HepG2 (cell line): ENCODE results near the gene MXRA7. TPM values are rescaled to one million over a fixed set of nuclear protein-coding genes. Genes with fewer than 3 reads are reported as not detected.

Source experiments
- CBX1 ChIP-seq: IDR thresholded peaks from one replicate; pipeline ENCODE4 v1.6.1; 2016; ENCODE audit warnings: antibody characterized with exemption, low read depth
- CC2D1A ChIP-seq: sonication (generic); formaldehyde crosslinking; IDR thresholded peaks from 2 replicates; pipeline ENCODE4 v1.8.1; 2023; ENCODE audit warnings: mild to moderate bottlenecking, missing genetic modification reagents
- ESRRA ChIP-seq: sonication (generic); formaldehyde crosslinking; IDR thresholded peaks from 2 replicates; pipeline ENCODE4 v1.5.1; 2020; ENCODE audit warnings: mild to moderate bottlenecking, low read depth, missing genetic modification reagents
- FOXJ3 ChIP-seq: sonication (generic); formaldehyde crosslinking; IDR thresholded peaks from 2 replicates; pipeline ENCODE4 v1.4.0; 2020; ENCODE audit warnings: missing genetic modification reagents, mild to moderate bottlenecking, borderline replicate concordance
- HDAC1 ChIP-seq: sonication (generic); formaldehyde crosslinking; IDR thresholded peaks from 2 replicates; pipeline ENCODE4 v1.5.1; 2020; ENCODE audit warnings: mild to moderate bottlenecking, missing genetic modification reagents
- KDM5B ChIP-seq: sonication (generic); formaldehyde crosslinking; IDR thresholded peaks from 2 replicates; pipeline ENCODE4 v1.4.0; 2020; ENCODE audit warnings: missing genetic modification reagents, mild to moderate bottlenecking, borderline replicate concordance
- NKX3-1 ChIP-seq: sonication (generic); formaldehyde crosslinking; IDR thresholded peaks from 2 replicates; pipeline ENCODE4 v1.5.0; 2020; ENCODE audit warnings: missing genetic modification reagents
- NONO ChIP-seq, 2 experiments: fragments of 450-650 bp in 1 of 2; sonication (generic) in 1 of 2; formaldehyde crosslinking in 1 of 2; IDR thresholded peaks in 1 of 2; conservative IDR thresholded peaks in 1 of 2; 2 replicates each; pipeline versions ENCODE4 v1.6.1 to v1.8.0; 2017 to 2022; ENCODE audit warnings: mild to moderate bottlenecking in 1 of 2, missing genetic modification reagents in 1 of 2, moderate library complexity in 1 of 2
- PLRG1 ChIP-seq: fragments of 450-650 bp; conservative IDR thresholded peaks from 2 replicates; pipeline ENCODE4 v1.6.1; 2016
- RARA ChIP-seq: IDR thresholded peaks from 2 replicates; pipeline ENCODE4 v1.6.1; 2016; ENCODE audit warnings: missing genetic modification reagents, missing compliant biosample characterization
- RBM39 ChIP-seq: fragments of 200-400 bp; formaldehyde crosslinking; IDR thresholded peaks from one replicate; pipeline ENCODE4 v1.6.1; 2018; ENCODE audit warnings: antibody characterized with exemption, mild to moderate bottlenecking, low read depth, low read length; ENCODE audit not compliant: poor library complexity, severe bottlenecking
- ZNF264 ChIP-seq: sonication (generic); formaldehyde crosslinking; IDR thresholded peaks from 2 replicates; pipeline ENCODE4 v1.4.0; 2020; ENCODE audit warnings: missing genetic modification reagents
- ZNF451 ChIP-seq: sonication (generic); formaldehyde crosslinking; IDR thresholded peaks from 2 replicates; pipeline ENCODE4 v1.5.0; 2020; ENCODE audit warnings: mild to moderate bottlenecking, missing genetic modification reagents
- ZNF543 ChIP-seq: sonication (generic); formaldehyde crosslinking; IDR thresholded peaks from 2 replicates; pipeline ENCODE4 v1.4.0; 2020; ENCODE audit warnings: mild to moderate bottlenecking, missing genetic modification reagents
- ZNF570 ChIP-seq: sonication (generic); formaldehyde crosslinking; IDR thresholded peaks from 2 replicates; pipeline ENCODE4 v1.4.0; 2020; ENCODE audit warnings: mild to moderate bottlenecking, missing genetic modification reagents, borderline replicate concordance
- ZNF790 ChIP-seq: sonication (generic); formaldehyde crosslinking; IDR thresholded peaks from 2 replicates; pipeline ENCODE4 v1.8.0; 2022; ENCODE audit warnings: missing genetic modification reagents, mild to moderate bottlenecking, borderline replicate concordance
- polyA plus RNA-seq, 8 experiments: library from polyadenylated mRNA; depleted of rRNA in 3 of 8; stranded (reverse) in 7 of 8; unstranded in 1 of 8; fragments of >200 nt; fragmentation: Illumina TruSeq in 4 of 8; extraction: Trizol in 4 of 8; gene quantifications; 2 replicates each; pipeline versions ENCODE4 v1.2.1 to v1.2.3, GENCODE V29; 2011 to 2016; ENCODE audit warnings: low read depth in 4 of 8, missing spikeins in 1 of 8, mixed read lengths in 1 of 8; ENCODE audit not compliant: insufficient read depth in 1 of 8
- total RNA-seq, 5 experiments: library from RNA; depleted of rRNA; stranded (reverse); fragments of >200 nt; fragmentation: Illumina TruSeq; extraction: Trizol; gene quantifications; 2 replicates each; pipeline ENCODE4 v1.2.3, GENCODE V29; 2016; ENCODE audit warnings: low read depth in 1 of 5
- TF ChIP-seq, protein P1 (sequence below): sonication (generic); formaldehyde crosslinking; IDR thresholded peaks from 2 replicates; pipeline ENCODE4 v1.5.0; 2020; ENCODE audit warnings: mild to moderate bottlenecking, missing genetic modification reagents
- TF ChIP-seq, protein P2 (sequence below): sonication (generic); formaldehyde crosslinking; IDR thresholded peaks from 2 replicates; pipeline ENCODE4 v1.5.0; 2020; ENCODE audit warnings: missing genetic modification reagents, mild to moderate bottlenecking, borderline replicate concordance
- TF ChIP-seq, protein P3 (sequence below): sonication (generic); formaldehyde crosslinking; IDR thresholded peaks from 2 replicates; pipeline ENCODE4 v1.8.0; 2022; ENCODE audit warnings: missing genetic modification reagents, low read depth, mild to moderate bottlenecking, borderline replicate concordance
- TF ChIP-seq, protein P4 (sequence below): sonication (generic); formaldehyde crosslinking; IDR thresholded peaks from 2 replicates; pipeline ENCODE4 v1.9.0; 2021; ENCODE audit warnings: missing genetic modification reagents, borderline replicate concordance
- TF ChIP-seq, protein P5 (sequence below): sonication (generic); formaldehyde crosslinking; IDR thresholded peaks from 2 replicates; pipeline ENCODE4 v1.8.0; 2022; ENCODE audit warnings: mild to moderate bottlenecking, missing genetic modification reagents

Gene MXRA7
- total and polyA plus RNA-seq, 2 of the 13 experiments (the other 11 are each of a cell fraction or from before 2014, with no cell fraction given), result 44.8 to 112 TPM

DNA sequence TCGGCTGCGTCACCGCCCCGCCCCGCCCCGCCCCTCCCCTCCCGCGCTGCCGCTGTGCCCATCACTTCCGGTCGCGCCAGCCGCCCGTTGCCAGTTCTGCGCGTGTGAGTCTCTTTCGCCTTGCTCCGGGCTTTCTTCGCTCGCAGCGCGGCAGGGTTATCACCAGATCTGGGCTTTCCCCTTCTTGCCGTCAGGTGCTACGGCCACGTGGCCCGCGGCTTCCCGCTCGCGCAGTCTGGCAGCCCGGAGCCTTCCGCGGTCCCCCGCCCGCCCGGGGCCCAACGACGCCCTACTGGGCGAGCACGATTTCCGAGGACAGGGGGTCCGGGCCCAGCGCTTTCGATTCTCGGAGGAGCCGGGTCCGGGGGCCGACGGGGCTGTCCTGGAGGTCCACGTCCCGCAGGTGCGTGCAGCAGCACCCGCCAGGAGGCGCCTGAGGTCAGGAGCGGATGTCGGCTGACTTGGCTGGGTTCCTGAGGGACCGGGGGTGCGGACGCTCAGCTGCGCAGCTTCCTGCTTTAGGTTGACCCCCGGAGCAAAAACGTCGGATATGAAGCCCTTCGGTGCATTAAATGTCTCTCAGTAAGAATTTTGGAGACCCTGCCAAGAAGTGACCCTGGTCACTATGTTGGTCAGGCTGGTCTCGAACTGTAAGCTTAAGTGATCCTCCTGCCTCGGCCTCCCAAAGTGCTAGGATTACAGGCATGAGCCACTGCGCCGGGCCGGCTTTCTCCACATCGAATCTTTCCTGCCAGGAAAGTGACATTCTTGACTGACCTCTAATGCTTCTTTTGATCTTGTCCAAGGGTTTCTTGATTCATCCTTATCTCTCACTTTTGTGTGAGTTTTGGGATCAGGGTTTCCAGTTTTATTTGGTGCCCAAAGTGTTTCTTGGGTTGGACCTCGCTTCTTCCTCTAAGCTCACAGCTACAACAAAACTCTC is 16.3 kb upstream of the MXRA7 start, which contains the start of gene METTL23 (continued):
- TF ChIP-seq NONO (IDR thresholded peaks at IDR 0.05) (no peak), NONO (CRISPR knock-in tag; conservative IDR thresholded peaks at IDR 0.05) (peak; percentile 94), ZNF790 (CRISPR knock-in tag) (0 out of 2 replicates have a peak, but pooled peaks have one; percentile 87), ZNF570 (CRISPR knock-in tag) (no peak), ZNF543 (CRISPR knock-in tag) (no peak), NKX3-1 (CRISPR knock-in tag) (peak; percentile 67), CBX1 (no peak), PLRG1 (no peak), ESRRA (CRISPR knock-in tag) (peak; percentile 52; the same call in 1 of the 2 replicates), ZNF264 (no peak), HDAC1 (CRISPR knock-in tag) (peak; percentile 82), CC2D1A (CRISPR knock-in tag) (0 out of 2 replicates have a peak, but pooled peaks have one; percentile 16), ZNF451 (CRISPR knock-in tag) (no peak), RBM39 (peak; percentile 53), KDM5B (CRISPR knock-in tag) (peak; percentile 63; the same call in 1 of the 2 replicates), FOXJ3 (CRISPR knock-in tag) (no peak), RARA (no peak)
- TF ChIP-seq, protein P1, sequence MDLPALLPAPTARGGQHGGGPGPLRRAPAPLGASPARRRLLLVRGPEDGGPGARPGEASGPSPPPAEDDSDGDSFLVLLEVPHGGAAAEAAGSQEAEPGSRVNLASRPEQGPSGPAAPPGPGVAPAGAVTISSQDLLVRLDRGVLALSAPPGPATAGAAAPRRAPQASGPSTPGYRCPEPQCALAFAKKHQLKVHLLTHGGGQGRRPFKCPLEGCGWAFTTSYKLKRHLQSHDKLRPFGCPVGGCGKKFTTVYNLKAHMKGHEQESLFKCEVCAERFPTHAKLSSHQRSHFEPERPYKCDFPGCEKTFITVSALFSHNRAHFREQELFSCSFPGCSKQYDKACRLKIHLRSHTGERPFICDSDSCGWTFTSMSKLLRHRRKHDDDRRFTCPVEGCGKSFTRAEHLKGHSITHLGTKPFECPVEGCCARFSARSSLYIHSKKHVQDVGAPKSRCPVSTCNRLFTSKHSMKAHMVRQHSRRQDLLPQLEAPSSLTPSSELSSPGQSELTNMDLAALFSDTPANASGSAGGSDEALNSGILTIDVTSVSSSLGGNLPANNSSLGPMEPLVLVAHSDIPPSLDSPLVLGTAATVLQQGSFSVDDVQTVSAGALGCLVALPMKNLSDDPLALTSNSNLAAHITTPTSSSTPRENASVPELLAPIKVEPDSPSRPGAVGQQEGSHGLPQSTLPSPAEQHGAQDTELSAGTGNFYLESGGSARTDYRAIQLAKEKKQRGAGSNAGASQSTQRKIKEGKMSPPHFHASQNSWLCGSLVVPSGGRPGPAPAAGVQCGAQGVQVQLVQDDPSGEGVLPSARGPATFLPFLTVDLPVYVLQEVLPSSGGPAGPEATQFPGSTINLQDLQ (CRISPR knock-in tag), result peak; percentile 21; the same call in 1 of the 2 replicates
- TF ChIP-seq, protein P2, sequence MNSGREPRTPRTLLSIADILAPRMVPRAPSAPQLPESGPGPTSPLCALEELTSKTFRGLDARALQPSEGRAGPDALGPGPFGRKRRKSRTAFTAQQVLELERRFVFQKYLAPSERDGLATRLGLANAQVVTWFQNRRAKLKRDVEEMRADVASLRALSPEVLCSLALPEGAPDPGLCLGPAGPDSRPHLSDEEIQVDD (CRISPR knock-in tag), result 0 out of 2 replicates have a peak, but pooled peaks have one; percentile 82
- TF ChIP-seq, protein P3, sequence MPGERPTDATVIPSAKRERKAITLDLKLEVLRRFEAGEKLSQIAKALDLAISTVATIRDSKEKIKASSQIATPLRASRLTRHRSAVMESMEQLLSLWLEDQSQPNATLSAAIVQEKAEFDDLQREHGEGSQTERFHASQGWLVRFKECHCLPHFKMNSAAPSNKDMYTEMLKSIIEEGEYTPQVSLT (CRISPR knock-in tag), result no peak
- TF ChIP-seq, protein P4, sequence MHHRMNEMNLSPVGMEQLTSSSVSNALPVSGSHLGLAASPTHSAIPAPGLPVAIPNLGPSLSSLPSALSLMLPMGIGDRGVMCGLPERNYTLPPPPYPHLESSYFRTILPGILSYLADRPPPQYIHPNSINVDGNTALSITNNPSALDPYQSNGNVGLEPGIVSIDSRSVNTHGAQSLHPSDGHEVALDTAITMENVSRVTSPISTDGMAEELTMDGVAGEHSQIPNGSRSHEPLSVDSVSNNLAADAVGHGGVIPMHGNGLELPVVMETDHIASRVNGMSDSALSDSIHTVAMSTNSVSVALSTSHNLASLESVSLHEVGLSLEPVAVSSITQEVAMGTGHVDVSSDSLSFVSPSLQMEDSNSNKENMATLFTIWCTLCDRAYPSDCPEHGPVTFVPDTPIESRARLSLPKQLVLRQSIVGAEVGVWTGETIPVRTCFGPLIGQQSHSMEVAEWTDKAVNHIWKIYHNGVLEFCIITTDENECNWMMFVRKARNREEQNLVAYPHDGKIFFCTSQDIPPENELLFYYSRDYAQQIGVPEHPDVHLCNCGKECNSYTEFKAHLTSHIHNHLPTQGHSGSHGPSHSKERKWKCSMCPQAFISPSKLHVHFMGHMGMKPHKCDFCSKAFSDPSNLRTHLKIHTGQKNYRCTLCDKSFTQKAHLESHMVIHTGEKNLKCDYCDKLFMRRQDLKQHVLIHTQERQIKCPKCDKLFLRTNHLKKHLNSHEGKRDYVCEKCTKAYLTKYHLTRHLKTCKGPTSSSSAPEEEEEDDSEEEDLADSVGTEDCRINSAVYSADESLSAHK (CRISPR knock-in tag), result 0 out of 2 replicates have a peak, but pooled peaks have one; percentile 84
- TF ChIP-seq, protein P5, sequence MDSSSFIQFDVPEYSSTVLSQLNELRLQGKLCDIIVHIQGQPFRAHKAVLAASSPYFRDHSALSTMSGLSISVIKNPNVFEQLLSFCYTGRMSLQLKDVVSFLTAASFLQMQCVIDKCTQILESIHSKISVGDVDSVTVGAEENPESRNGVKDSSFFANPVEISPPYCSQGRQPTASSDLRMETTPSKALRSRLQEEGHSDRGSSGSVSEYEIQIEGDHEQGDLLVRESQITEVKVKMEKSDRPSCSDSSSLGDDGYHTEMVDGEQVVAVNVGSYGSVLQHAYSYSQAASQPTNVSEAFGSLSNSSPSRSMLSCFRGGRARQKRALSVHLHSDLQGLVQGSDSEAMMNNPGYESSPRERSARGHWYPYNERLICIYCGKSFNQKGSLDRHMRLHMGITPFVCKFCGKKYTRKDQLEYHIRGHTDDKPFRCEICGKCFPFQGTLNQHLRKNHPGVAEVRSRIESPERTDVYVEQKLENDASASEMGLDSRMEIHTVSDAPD, result no peak
